Neural progenitor cell (in vitro differentiated cells): ENCODE data around the gene RBL2. TPM values are rescaled to one million over a fixed set of nuclear protein-coding genes. Genes with fewer than 3 reads are reported as not detected.
"Not testable (repeated sequence)": the region's sequence is repeated elsewhere in the genome, so short reads cannot be mapped to it uniquely, and the experiment has no call there.

ENCODE experiments used
- DNase-seq: peaks from one replicate; pipeline ENCODE4 v3.0.0-alpha.2; 2016; ENCODE audit warnings: low spot score
- H2AFZ ChIP-seq: fragments of 200-600 bp; sonication (generic); replicated peaks from 2 replicates; pipeline ENCODE4 v1.6.1; 2016; ENCODE audit warnings: antibody characterized with exemption
- H3F3A ChIP-seq: fragments of 200-600 bp; sonication (generic); 2 replicates; pipeline ENCODE4 v1.6.1; 2016; ENCODE audit warnings: antibody characterized with exemption, low read depth
- H3K27ac ChIP-seq: fragments of 200-600 bp; sonication (generic); 2 replicates; pipeline ENCODE4 v1.5.1; 2016; ENCODE audit warnings: mild to moderate bottlenecking
- H3K27me3 ChIP-seq: fragments of 200-600 bp; sonication (generic); 2 replicates; pipeline ENCODE4 v1.6.1; 2016; ENCODE audit warnings: mild to moderate bottlenecking, moderate library complexity
- H3K36me3 ChIP-seq: fragments of 200-600 bp; sonication (generic); 2 replicates; pipeline ENCODE4 v1.5.1; 2016
- H3K4me1 ChIP-seq: fragments of 200-600 bp; sonication (generic); 2 replicates; pipeline ENCODE4 v1.6.1; 2016; ENCODE audit warnings: mixed run types
- H3K4me2 ChIP-seq: fragments of 200-600 bp; sonication (generic); 2 replicates; pipeline ENCODE4 v1.6.1; 2016
- H3K4me3 ChIP-seq: fragments of 200-600 bp; sonication (generic); 2 replicates; pipeline ENCODE4 v1.5.1; 2016
- H3K79me2 ChIP-seq: fragments of 200-600 bp; sonication (generic); 2 replicates; pipeline ENCODE4 v1.6.1; 2016; ENCODE audit warnings: low read depth
- H3K9ac ChIP-seq: fragments of 200-600 bp; sonication (generic); 2 replicates; pipeline ENCODE4 v1.6.1; 2016
- H3K9me3 ChIP-seq: fragments of 200-600 bp; sonication (generic); 2 replicates; pipeline ENCODE4 v1.5.1; 2016; ENCODE audit warnings: low read depth
- H4K20me1 ChIP-seq: fragments of 200-600 bp; sonication (generic); 2 replicates; pipeline ENCODE4 v1.6.1; 2016; ENCODE audit warnings: low read depth
- H3K27ac Mint-ChIP-seq: 3 replicates; pipeline ENCODE4 v1.8.0; 2021; ENCODE audit warnings: mixed read lengths
- H3K27me3 Mint-ChIP-seq: 2 replicates; pipeline ENCODE4 v1.8.0; 2022; ENCODE audit warnings: low read depth, mild to moderate bottlenecking, inconsistent platforms, moderate library complexity, mixed read lengths; ENCODE audit not compliant: insufficient read depth
- H3K36me3 Mint-ChIP-seq: 3 replicates; pipeline ENCODE4 v1.8.0; 2021; ENCODE audit warnings: mixed read lengths
- H3K4me1 Mint-ChIP-seq: 3 replicates; pipeline ENCODE4 v1.8.0; 2021; ENCODE audit warnings: mixed read lengths
- H3K4me3 Mint-ChIP-seq: 3 replicates; pipeline ENCODE4 v1.8.0; 2021; ENCODE audit warnings: mild to moderate bottlenecking, moderate library complexity, mixed read lengths
- H3K9me3 Mint-ChIP-seq: 3 replicates; pipeline ENCODE4 v1.8.0; 2020; ENCODE audit warnings: mixed read lengths
- CTCF ChIP-seq: fragments of 200-600 bp; sonication (generic); IDR thresholded peaks from 2 replicates; pipeline ENCODE4 v1.5.1; 2017; ENCODE audit warnings: antibody characterized with exemption, mild to moderate bottlenecking
- EZH2 ChIP-seq: fragments of 200-600 bp; sonication (generic); IDR thresholded peaks from 2 replicates; pipeline ENCODE4 v1.6.1; 2017; ENCODE audit warnings: antibody characterized with exemption, mild to moderate bottlenecking, moderate library complexity
- EZH2phosphoT487 ChIP-seq: fragments of 200-600 bp; sonication (generic); IDR thresholded peaks from 2 replicates; pipeline ENCODE4 v1.6.1; 2017; ENCODE audit warnings: antibody characterized with exemption
- total RNA-seq: library from RNA; depleted of rRNA; stranded (reverse); fragments of >200 nt; gene quantifications from 2 replicates; pipeline ENCODE4 v1.2.3, GENCODE V29; 2015; ENCODE audit warnings: low replicate concordance

The RBL2 gene
- total RNA-seq, 1 donor from 2014 or later, result 58.1 TPM

GRCh38 chr16:53415504-53415903 is 18.8 kb upstream of the RBL2 start:
- no peaks in the 10 kb centered on the region for H3F3A ChIP-seq
- DNase-seq, result peak; percentile 47
- TF ChIP-seq EZH2 (no peak), EZH2phosphoT487 (no peak), CTCF (peak; percentile 33)
- peak overlapping the region; percentile 64 for H2AFZ ChIP-seq
- no peaks in the 10 kb centered on the region for H3K4me1 ChIP-seq
- H3K36me3 ChIP-seq, result no peaks in the 10 kb centered on the region
- H4K20me1 ChIP-seq, result no peaks in the 10 kb centered on the region
- H3K27me3 ChIP-seq, result no peaks in the 10 kb centered on the region
- no peak overlapping the region for H3K4me3 ChIP-seq
- H3K79me2 ChIP-seq, result no peaks in the 10 kb centered on the region
- no peaks in the 10 kb centered on the region for H3K9me3 ChIP-seq
- H3K27me3 Mint-ChIP-seq, result peaks cover 2% of the 10 kb centered on the region
- H3K9ac ChIP-seq, result no peak overlapping the region
- H3K4me3 Mint-ChIP-seq, result no peak overlapping the region
- H3K27ac ChIP-seq, result no peak overlapping the region
- H3K9me3 Mint-ChIP-seq, result peaks cover 16% of the 10 kb centered on the region
- peaks cover 2% of the 10 kb centered on the region for H3K36me3 Mint-ChIP-seq
- H3K27ac Mint-ChIP-seq, result peak overlapping the region; percentile 78
- H3K4me1 Mint-ChIP-seq, result peaks cover 8% of the 10 kb centered on the region
- H3K4me2 ChIP-seq, result no peak overlapping the region

GRCh38 chr16:53417011-53417410 is 17.3 kb upstream of the RBL2 start:
- Mint-ChIP-seq H3K27me3 (peaks cover 2% of the 10 kb centered on the region), H3K4me1 (peaks cover 8% of the 10 kb centered on the region), H3K4me3 (no peak overlapping the region), H3K9me3 (peaks cover 19% of the 10 kb centered on the region), H3K36me3 (peaks cover 2% of the 10 kb centered on the region), H3K27ac (no peak overlapping the region)
- H3K27me3 ChIP-seq, result no peaks in the 10 kb centered on the region
- no peaks in the 10 kb centered on the region for H3K4me1 ChIP-seq
- no peak overlapping the region for H2AFZ ChIP-seq
- no peaks in the 10 kb centered on the region for H3F3A ChIP-seq
- no peaks in the 10 kb centered on the region for H3K36me3 ChIP-seq
- no peaks in the 10 kb centered on the region for H4K20me1 ChIP-seq
- no peaks in the 10 kb centered on the region for H3K79me2 ChIP-seq
- no peaks in the 10 kb centered on the region for H3K9me3 ChIP-seq
- H3K4me3 ChIP-seq, result no peak overlapping the region
- TF ChIP-seq EZH2 (no peak), EZH2phosphoT487 (no peak), CTCF (no peak)
- no peak overlapping the region for H3K9ac ChIP-seq
- no peak for DNase-seq
- H3K4me2 ChIP-seq, result no peak overlapping the region
- H3K27ac ChIP-seq, result no peak overlapping the region

GRCh38 chr16:53417976-53418375 is 16.3 kb upstream of the RBL2 start:
- Mint-ChIP-seq H3K4me3 (no peak overlapping the region), H3K4me1 (peaks cover 8% of the 10 kb centered on the region), H3K27ac (no peak overlapping the region), H3K36me3 (peaks cover 2% of the 10 kb centered on the region), H3K27me3 (peaks cover 2% of the 10 kb centered on the region), H3K9me3 (peaks cover 18% of the 10 kb centered on the region)
- DNase-seq, result no peak
- H3K4me1 ChIP-seq, result no peaks in the 10 kb centered on the region
- peaks cover 4% of the 10 kb centered on the region for H3K9me3 ChIP-seq
- H3K9ac ChIP-seq, result no peak overlapping the region
- no peak overlapping the region for H3K4me3 ChIP-seq
- H3K4me2 ChIP-seq, result no peak overlapping the region
- H3F3A ChIP-seq, result no peaks in the 10 kb centered on the region
- H4K20me1 ChIP-seq, result no peaks in the 10 kb centered on the region
- TF ChIP-seq CTCF (no peak), EZH2phosphoT487 (no peak), EZH2 (no peak)
- H3K27me3 ChIP-seq, result no peaks in the 10 kb centered on the region
- no peaks in the 10 kb centered on the region for H3K79me2 ChIP-seq
- H2AFZ ChIP-seq, result no peak overlapping the region
- no peak overlapping the region for H3K27ac ChIP-seq
- H3K36me3 ChIP-seq, result no peaks in the 10 kb centered on the region

GRCh38 chr16:53419383-53419709 is 14.9 kb upstream of the RBL2 start:
- H3K27me3 ChIP-seq, H3K79me2 ChIP-seq, H3K27ac Mint-ChIP-seq, H2AFZ ChIP-seq, H3K4me2 ChIP-seq, H3K27ac ChIP-seq, H3K4me3 ChIP-seq, H4K20me1 ChIP-seq, H3K36me3 ChIP-seq, H3K27me3 Mint-ChIP-seq, DNase-seq, H3K9ac ChIP-seq, H3F3A ChIP-seq, H3K4me1 Mint-ChIP-seq, H3K36me3 Mint-ChIP-seq, H3K4me3 Mint-ChIP-seq, H3K4me1 ChIP-seq: not testable (repeated sequence)
- peaks cover 18% of the 10 kb centered on the region for H3K9me3 ChIP-seq
- peaks cover 21% of the 10 kb centered on the region for H3K9me3 Mint-ChIP-seq
